ENCODE measurements around the gene SIM2.

SIM2 gene

DNA sequence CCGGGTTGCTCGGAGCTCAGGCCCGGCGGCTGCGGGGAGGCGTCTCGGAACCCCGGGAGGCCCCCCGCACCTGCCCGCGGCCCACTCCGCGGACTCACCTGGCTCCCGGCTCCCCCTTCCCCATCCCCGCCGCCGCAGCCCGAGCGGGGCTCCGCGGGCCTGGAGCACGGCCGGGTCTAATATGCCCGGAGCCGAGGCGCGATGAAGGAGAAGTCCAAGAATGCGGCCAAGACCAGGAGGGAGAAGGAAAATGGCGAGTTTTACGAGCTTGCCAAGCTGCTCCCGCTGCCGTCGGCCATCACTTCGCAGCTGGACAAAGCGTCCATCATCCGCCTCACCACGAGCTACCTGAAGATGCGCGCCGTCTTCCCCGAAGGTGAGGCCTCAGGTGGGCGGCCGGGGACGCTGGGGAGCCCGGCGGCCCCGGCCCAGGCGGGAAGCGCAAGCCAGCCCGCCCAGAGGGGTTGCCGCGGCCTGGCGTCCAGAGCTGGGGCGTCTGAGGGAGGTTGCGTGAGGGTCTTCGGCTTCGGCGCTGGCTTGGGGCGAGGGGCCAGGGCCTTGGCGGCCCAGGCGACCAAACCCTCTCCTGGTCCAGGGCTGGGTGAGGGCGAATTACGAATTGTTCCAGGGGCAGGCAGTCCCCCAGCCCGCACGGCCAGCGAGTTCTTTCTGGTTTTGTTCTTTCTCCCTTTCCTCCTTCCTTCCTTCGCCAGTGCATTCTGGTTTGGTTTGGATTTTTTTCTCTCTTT lies 805 bp downstream of the SIM2 start:
- in situ Hi-C loops (cut with HindIII; ENCODE audit: low sequenced_read_pairs) = no loop called here

- in situ Hi-C loops (cut with HindIII; ENCODE audit: low sequenced_read_pairs) = no loop called here
Observed at GRCh38 chr21:36700295-36700970, 1.5 kb downstream of the SIM2 start.

- in situ Hi-C loops (cut with HindIII; ENCODE audit: low sequenced_read_pairs) = no loop called here
Observed at GRCh38 chr21:36700971-36701755, 2.2 kb downstream of the SIM2 start.

DNA sequence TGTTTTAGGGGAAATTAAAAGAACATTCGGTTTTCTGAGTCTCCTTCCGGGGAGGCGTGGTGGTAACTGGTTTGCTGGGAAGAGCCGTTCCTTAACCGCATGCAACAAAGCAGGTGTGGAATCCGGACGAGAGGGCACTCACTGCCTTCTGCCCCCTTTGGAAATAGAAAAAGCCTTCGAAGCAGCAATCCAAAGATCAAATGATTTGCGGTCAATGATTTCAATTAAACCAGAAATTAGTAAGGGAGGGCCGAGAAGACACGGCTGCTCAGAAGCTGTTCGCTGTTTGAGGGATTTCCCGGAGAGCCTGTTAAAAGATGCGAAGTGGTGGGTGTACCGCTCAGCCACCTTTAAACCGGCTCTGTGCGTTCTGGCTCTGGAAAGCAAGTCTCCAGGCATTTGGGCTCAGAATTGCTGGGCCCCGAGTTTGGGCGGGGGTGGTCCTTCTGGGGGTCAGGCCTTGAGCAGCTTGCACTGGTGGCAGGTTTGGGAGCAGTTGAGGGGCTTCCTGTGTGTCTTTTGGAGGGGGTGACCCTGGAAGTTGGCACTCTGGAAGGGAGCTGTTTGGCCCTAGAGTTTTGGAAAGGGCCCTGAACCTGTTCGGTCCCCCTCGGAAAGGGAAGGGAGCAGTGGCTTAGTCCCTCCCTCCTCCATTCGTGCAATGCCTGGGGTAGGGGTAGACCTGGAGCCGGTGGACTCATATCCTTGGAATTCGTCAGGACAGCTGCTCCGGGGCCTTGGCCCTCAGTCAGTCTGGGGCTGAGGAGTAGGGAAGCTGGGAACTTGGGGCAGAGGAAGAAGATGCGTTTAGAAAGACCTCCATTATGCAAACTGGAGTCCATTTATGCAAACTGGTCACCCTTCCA lies 3.1 kb downstream of the SIM2 start:
- in situ Hi-C loops (cut with HindIII; ENCODE audit: low sequenced_read_pairs) = no loop called here

GRCh38 chr21:36702622-36702968 lies 3.7 kb downstream of the SIM2 start:
- in situ Hi-C loops (cut with HindIII; ENCODE audit: low sequenced_read_pairs) = no loop called here

DNA sequence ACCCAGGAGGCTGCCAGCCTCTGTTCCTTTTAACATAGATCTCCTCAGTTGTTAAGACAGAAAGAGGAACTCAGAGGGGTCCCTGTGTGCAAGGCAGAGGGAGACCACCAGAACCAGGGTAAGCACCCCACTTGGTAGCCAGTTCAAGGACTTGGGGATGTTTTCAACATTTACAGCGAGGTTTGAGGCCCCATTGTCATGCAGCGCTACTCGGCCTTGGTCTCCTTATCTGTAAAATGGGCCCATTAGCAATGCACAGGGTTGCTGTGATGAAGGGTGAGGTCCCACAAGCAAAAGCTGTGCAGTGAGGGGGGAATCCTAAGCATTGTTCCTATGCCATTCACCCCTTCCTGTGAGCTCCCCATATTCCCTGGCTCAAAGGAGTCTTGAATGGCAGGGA lies 4.2 kb downstream of the SIM2 start:
- in situ Hi-C loops (cut with HindIII; ENCODE audit: low sequenced_read_pairs) = no loop called here

DNA sequence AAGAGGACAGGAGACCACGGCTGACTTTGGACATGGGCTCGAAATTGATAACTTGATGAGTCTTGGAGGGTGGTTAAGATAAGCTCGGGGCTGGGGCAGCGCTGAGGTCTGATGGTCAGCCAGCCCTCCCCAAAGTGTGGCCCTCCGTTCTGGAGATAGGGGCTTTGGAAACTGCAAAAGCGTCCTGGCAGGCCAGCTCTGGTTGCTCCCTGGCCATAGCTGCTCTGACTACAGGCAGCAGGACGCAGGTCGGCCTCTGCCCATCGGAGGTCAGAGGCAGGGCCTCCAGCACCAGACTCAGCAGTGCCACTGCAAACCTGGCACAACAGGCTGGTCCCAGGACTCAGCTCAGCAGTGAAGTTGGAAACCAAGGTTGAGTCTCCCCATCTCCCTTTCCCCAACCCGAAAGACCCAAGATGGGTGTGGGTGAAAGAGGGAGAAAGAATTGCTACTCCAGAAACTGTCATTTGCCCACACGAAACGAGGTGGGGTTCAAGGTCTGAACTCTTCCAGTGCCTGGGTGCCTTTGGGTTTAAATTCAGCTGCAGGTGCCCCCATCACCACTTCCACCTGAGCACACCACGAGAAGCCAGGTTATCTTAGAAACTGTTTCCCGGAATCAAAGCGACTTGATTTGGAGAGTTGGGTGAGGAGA lies 4.8 kb downstream of the SIM2 start:
- in situ Hi-C loops (cut with HindIII; ENCODE audit: low sequenced_read_pairs) = no loop called here

GRCh38 chr21:36704281-36704957 lies 5.5 kb downstream of the SIM2 start:
- in situ Hi-C loops (cut with HindIII; ENCODE audit: low sequenced_read_pairs) = no loop called here

DNA sequence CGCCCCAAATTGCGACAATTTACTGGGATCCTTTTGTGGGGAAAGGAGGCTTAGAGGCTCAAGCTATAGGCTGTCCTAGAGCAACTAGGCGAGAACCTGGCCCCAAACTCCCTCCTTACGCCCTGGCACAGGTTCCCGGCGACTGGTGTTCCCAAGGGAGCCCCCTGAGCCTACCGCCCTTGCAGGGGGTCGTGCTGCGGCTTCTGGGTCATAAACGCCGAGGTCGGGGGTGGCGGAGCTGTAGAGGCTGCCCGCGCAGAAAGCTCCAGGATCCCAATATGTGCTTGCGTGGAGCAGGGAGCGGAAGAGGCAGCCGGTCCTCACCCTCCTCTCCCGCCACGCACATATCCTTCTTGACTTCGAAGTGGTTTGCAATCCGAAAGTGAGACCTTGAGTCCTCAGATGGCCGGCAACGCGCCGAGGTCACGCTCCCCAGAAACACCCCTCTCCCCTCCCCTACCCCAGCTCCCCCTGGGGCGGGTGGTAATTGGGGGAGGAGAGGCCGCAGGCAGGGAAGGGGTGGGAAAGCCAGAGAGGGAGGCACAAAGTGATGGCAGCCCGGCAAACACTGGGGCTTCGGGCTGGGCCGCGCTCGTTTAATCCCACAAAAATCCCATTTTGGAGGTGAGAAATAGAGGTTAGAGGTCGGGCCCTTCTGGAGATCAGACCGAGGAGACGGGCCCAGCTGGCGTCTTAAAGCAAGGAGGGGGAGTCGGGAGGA lies 6.2 kb downstream of the SIM2 start:
- in situ Hi-C loops (cut with HindIII; ENCODE audit: low sequenced_read_pairs) = no loop called here

GRCh38 chr21:36705679-36706481 lies 7.0 kb downstream of the SIM2 start:
- in situ Hi-C loops (cut with HindIII; ENCODE audit: low sequenced_read_pairs) = no loop called here

DNA sequence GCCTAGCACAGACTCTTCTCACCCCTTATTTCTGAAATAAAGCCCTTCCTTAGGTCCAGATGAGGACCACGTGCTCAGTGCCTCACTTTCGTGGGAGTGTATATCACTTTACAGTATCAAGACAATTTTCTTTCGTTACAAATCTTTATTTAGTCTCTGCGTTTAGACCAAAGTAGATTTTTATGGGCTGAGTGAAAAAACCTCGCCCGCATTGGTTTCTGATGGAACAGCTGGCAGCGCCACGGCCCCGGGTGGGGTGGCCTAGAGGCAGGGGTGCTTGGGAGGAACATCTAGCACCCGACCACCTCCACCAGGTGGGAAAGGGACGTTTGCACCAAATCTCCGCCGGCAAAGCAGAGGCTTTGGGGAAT lies 7.6 kb downstream of the SIM2 start:
- in situ Hi-C loops (cut with HindIII; ENCODE audit: low sequenced_read_pairs) = no loop called here

DNA sequence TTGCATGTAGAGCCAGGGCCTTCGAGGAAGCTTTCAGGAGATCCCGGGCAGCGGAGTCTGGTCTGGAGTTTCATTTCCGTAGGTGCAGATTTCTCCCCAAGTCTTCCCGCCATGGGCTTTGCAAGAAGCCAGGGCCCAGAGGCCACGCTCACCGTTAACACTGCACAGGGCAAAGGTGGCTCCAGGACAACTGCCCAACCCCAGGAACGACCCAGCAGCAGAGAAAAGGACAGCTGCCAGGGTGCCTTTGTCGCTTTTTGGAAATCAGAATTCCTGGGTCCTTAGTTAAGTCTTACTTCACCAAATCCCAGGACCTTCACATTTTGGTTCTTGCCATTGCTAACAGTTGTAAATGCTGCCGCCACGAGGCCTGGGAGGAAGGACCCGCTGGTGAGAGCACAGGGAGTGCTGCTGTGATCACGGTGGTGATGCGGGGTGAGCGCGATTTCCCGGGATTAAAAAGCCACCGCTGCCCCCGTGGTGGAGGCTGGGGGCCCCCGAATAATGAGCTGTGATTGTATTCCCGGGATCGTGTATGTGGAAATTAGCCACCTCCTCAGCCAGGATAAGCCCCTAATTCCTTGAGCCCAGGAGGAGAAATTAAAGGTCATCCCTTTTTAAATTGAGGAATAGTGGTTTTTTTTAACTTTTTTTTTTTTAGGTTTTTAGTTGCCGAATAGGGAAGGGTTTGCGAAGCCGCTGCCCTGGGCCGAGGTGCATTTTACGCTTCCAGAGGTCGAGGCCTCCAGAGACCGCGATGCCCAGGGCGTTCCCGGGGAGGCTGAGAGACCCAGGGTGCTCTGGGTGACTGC lies 8.2 kb downstream of the SIM2 start:
- in situ Hi-C loops (cut with HindIII; ENCODE audit: low sequenced_read_pairs) = no loop called here

DNA sequence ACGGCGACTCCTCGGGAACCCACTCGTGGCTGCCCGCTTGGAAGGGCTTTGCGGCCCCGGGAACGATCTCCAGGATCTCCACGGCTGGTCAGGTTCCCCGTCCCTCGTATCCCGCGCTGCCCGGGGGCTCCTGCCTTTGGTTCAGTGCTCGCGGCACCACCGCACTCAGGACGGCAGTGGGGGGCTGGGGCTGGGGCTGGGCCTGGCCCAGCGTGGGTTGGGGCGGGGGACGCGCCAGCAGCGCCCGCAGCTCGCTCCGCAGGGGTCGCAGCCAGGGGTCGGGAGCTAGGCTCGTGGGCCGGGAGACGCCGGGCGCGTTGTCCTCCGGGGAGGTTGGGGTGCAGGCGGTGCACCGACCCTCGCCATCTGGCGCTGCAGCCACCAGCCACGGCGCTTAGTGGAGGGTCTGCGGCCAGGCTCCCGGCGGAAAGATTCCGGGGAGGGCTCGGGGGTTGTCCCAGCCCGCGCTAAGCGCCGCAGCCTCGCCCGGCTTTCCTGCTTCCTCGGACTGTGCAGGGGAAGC lies 8.9 kb downstream of the SIM2 start:
- in situ Hi-C loops (cut with HindIII; ENCODE audit: low sequenced_read_pairs) = no loop called here

GRCh38 chr21:36708286-36709029 lies 9.5 kb downstream of the SIM2 start:
- in situ Hi-C loops (cut with HindIII; ENCODE audit: low sequenced_read_pairs) = no loop called here

DNA sequence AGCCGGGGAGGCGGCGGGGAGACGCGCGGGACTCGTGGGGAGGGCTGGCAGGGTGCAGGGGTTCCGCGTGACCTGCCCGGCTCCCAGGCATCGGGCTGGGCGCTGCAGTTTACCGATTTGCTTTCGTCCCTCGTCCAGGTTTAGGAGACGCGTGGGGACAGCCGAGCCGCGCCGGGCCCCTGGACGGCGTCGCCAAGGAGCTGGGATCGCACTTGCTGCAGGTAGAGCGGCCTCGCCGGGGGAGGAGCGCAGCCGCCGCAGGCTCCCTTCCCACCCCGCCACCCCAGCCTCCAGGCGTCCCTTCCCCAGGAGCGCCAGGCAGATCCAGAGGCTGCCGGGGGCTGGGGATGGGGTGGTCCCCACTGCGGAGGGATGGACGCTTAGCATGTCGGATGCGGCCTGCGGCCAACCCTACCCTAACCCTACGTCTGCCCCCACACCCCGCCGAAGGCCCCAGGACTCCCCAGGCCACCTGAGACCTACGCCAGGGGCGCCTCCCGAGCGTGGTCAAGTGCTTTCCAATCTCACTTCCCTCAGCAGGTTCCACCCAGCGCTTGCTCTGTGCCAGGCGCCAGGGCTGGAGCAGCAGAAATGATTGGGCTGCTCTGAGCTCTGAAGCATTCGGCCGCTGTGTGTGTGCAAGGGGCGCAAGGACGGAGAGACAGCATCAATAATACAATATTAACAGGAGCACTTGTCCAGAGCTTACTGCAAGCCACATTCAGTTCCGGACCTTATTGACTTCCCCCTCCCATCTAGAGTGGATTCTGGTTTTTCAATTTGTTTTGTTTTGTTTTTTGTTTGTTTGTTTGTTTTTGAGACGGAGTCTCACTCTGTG lies 10.3 kb downstream of the SIM2 start:
- in situ Hi-C loops (cut with HindIII; ENCODE audit: low sequenced_read_pairs) = no loop called here
